HCEC 1CT (cell line): ENCODE results near the gene MCRIP2.

ENCODE experiments used
- DNase-seq: peaks from one replicate; pipeline ENCODE4 v3.0.0-alpha.2; 2017

The MCRIP2 gene

GRCh38 chr16:672371-672770, 30.7 kb downstream of the MCRIP2 start:
- no peak for DNase-seq

- no peak for DNase-seq
Measured at GRCh38 chr16:672851-673250, 31.2 kb downstream of the MCRIP2 start.

DNA sequence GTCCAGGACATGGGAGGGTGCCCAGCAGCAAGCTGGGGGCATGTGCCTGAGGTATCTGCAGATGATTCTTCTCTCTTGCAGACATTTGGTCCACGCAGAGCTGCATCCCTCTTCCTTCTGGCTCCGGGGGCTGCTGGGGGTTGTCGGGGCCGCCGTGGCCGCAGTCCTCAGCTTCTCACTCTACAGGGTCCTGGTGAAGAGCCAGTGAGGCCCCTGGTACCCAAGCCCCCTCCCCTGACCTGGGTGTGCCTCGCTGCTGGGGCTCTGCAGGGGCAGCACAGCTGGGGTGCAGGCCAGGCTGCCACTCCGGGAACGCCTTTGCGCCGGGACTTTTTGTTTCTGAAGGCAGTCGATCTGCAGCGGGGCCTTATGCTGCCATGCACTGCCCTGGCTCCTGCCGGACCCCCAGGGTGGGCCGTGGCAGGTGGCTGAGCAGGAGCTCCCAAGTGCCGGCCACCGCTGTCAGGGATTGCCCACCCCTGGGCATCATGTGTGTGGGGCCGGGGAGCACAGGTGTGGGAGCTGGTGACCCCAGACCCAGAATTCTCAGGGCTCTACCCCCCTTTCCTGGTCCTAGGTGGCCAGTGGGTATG, 31.9 kb downstream of the MCRIP2 start:
- no peak for DNase-seq

DNA sequence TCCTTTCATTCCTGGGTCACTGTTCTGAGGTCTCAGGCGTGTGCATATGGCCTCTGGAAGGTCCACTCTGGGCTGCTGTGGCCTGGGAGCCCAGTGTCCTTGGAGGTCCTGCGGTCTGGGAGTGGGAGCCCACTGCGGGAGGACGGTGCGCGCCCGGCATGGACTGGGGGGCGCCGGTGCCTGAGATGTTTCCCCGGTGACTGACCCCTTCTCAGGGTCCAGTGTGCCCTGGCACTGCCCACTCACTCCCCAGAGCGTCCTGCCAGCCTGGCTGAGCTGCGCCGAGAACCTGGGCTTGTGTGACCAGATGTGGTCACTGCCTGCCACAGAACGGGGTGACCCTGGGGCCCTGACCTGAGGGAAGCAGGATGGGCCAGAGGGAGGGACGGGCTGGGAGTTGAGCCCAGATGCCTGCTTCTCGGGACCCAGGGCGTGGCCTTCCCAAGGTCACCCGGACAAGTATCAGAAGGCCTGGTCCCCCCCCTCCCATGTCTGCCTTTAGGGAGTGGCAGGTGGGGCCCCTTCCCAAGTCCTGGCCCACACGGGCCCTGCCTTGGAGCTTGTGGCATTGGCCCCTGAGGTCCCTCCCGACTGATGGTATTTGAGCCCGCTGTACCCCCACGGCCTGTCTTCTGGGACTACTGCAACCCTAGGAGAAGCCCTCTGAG, 32.7 kb downstream of the MCRIP2 start:
- no peak for DNase-seq

DNA sequence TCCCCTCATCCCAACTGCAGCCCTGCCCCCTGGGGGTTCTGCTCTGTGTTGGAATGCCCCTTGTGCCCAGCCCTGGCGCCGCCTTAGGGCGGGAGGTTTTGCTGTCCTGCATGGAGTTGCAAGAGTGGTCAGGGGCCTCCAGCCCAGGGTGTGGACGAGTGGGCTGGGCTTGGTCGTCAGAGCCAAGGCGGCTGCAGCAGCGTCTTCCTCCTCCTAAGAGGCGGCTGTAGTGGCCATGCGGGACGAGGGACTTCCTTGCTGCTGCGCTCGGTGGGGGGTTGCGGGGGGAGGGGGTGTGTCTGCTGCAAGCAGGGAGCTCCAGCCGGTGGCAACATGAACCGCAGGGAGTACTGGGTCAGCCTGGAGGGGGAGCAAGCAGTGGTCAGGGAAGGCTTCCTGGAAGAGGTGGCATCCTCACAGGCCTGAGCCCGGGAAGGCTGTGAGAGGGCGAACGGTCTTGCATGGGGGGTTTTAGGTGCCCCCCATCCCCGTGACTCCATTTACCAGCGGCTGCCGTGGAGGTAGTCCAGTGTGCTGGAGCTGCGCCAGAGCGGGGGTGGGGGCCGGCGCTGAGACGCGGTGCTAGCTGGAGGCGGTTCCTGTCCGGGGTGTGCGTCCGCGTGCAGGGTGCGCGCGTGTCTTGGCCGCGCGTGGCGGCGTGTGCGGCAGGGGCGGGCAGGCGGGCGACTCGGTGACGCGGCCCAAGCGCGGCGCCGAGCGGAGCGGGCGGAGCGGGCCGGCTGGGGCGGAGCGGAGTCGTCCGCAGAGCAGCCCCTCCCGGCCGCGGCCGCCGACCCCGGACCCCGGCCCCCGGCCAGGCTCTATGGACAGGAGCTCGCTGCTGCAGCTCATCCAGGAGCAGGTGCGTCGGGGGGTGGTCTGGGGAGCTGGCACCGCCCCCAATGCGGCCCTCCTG, 33.6 kb downstream of the MCRIP2 start, which contains the start of gene RHBDL1:
Gene RHBDL1 (plus strand): TSS at position 704 of the 916 bp plus-strand sequence. CDS start 120 bp downstream, at position 824.
- DNase-seq, result no peak

- no peak for DNase-seq
Measured at GRCh38 chr16:675884-676564, 34.4 kb downstream of the MCRIP2 start.

DNA sequence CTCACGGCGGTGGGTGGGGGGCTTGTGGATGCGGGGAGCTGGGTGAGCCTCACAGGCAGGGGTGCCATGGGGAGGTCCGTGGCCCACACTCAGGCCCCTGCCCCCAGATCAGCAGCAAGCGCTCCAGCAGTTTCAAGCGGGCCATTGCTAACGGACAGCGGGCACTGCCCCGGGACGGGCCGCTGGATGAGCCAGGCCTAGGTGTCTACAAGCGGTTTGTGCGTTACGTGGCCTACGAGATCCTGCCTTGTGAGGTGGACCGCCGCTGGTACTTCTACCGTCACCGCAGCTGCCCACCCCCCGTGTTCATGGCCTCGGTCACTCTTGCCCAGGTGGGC, 34.9 kb downstream of the MCRIP2 start:
- DNase-seq, result no peak

- DNase-seq, result no peak
Measured at GRCh38 chr16:676913-677312, 35.3 kb downstream of the MCRIP2 start.

GRCh38 chr16:677316-678190, 35.9 kb downstream of the MCRIP2 start:
- DNase-seq, result no peak

DNA sequence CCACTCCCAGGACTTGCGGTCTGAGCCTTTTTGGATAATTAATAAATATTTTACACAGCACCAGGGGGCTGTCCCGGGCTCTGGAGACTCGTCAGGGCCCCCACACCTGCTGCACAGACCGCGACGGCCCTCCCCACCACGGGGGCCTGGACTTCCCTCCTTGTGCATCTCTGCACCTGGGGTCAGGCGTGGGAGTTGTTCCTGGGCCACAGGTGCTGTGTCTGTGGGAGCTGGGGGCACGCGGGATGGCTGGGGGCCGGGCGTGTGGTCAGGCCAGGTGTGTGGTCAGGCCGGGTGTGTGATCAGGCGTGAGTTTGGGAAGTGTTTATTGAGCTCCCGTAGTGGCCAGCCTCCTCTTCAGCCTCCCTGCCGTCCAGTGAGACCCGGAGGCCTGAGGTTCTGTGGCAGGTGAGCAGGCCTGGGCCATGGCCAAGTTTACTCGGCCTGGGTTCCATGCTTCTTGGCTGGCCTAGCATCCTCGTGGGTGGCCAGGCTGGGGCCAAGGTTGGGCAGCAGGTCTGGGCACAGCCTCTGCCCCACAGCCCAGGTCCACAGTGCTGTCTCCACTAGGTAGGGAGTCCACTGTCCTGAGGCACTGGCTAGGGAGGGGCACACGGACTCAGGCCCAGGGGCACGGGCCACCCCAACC, 36.7 kb downstream of the MCRIP2 start:
- DNase-seq, result no peak

DNA sequence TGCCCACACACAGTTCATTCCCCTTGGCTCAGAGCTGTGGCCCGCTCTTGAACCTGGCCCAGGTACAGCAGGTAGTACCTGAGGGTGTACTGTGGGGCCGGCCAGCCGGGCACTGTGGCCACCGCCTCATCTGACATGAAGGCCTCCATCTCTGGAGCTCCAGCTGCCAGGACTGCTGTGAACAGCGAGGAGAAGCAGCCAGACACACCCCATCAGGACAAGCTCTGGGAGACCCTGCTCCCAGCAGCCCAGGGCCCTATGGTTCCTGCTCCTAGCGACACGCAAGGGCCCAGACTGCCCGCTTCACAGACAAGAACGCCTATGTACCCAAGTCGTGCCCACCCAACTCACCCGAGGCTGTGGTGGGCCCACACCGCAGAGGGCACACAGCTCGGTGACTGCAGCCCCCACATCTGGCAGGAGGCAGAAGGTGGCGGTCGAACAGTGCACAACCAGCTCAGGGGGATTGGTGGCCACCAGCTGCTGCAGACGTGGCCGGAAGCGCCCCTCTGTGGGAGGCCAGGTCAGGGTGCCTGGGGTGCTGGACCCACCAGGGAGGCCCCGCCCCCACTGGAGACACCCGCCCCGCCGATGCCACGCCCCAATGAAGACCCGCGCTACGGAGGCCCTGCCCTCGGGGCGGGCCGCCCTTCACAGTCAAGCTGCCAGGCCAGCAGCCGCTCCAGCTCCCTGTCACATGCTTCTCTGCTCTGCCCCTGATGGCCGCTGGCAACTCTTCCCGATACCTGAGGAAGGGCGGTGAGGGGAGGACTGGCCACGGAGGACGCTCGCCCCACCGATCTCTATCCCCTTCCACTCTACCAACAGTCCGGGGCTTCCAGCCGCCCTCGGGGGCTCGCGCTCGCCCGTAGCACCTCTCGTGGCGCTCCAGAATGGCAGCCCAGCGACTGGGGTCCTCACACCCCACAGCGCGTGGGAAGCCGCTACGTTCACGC, 37.5 kb downstream of the MCRIP2 start:
- no peak for DNase-seq

- peak; percentile 73 for DNase-seq
Measured at GRCh38 chr16:679814-680624, 38.4 kb downstream of the MCRIP2 start, which contains the start of gene STUB1. Gene STUB1 (plus strand): TSS chr16:680410. CDS start chr16:680526, 116 bp downstream.

GRCh38 chr16:680625-680945, 39.0 kb downstream of the MCRIP2 start:
- DNase-seq, result no peak

DNA sequence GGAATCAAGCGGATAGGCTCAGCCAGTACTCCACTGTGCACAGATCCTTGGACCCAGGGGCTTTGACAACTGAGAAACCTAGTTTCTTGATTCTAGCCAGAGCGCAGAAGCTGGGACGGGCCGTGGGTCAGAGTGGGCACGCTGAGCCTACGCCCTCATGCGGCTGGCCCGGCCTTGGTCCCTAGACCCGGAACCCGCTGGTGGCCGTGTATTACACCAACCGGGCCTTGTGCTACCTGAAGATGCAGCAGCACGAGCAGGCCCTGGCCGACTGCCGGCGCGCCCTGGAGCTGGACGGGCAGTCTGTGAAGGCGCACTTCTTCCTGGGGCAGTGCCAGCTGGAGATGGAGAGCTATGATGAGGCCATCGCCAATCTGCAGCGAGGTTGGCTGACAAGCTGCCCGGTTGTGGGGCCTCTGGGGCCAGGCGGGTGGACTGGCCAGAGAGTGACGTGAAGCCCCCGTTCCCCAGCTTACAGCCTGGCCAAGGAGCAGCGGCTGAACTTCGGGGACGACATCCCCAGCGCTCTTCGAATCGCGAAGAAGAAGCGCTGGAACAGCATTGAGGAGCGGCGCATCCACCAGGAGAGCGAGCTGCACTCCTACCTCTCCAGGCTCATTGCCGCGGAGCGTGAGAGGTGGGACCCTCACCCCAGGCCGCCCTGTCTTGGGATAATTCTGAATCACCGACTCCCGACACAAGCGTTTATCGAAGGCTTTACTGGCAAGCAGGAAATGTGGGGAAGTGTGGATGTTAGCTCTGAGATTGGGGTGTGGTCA, 39.5 kb downstream of the MCRIP2 start:
- peak; percentile 21 for DNase-seq

DNA sequence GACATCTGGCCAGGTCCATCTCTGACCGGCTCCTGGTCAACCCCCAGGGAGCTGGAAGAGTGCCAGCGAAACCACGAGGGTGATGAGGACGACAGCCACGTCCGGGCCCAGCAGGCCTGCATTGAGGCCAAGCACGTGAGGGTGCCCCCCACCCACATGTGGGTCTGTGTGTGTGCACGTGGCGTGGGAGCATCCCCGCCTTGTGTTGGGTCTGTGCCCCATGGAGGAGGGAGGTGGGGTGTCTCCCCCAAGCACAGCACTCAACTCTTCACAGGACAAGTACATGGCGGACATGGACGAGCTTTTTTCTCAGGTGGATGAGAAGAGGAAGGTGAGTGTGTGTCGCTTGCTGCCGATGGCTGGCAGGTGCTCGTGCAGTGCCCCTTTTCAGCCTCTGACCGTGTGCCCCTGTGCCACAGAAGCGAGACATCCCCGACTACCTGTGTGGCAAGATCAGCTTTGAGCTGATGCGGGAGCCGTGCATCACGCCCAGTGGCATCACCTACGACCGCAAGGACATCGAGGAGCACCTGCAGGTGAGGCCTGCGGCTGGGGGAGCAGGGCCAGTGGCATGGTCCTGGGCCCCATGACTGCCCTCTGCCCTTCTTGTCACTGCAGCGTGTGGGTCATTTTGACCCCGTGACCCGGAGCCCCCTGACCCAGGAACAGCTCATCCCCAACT, 40.3 kb downstream of the MCRIP2 start:
- DNase-seq, result no peak

DNA sequence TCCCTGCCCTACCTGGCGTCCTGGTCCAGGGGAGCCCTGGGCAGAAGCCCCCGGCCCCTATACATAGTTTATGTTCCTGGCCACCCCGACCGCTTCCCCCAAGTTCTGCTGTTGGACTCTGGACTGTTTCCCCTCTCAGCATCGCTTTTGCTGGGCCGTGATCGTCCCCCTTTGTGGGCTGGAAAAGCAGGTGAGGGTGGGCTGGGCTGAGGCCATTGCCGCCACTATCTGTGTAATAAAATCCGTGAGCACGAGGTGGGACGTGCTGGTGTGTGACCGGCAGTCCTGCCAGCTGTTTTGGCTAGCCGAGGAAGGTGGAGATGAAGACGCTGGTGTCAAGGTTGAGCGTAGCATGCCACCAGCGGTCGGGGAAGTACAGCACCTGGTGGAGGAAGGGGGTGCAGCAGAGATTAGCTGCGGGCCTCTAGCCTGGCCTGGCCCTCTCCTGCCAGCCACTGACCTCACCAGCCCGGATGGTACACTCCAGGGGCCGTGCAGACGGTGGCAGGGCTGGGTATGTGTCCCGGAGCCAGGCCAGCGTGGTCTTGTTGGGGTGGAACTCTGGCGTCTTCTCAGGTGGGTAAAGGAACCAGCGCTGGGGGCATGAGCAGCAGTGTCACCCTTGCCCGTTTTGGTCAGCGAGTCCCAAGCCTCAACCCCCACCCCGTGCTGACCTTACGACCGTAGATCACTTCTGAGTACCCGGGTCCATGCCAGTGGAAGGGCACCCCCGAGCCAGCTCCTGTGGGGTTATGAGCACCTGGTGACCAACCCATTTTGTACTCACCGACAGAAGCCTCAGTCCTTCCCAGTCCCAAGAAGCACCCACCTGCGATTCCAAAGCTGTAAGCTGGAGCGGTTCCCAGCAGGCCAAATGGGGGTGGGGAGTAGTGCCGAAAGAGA, 41.1 kb downstream of the MCRIP2 start:
- no peak for DNase-seq
